ENCODE measurements around the gene DEPDC7.

The DEPDC7 gene

DNA sequence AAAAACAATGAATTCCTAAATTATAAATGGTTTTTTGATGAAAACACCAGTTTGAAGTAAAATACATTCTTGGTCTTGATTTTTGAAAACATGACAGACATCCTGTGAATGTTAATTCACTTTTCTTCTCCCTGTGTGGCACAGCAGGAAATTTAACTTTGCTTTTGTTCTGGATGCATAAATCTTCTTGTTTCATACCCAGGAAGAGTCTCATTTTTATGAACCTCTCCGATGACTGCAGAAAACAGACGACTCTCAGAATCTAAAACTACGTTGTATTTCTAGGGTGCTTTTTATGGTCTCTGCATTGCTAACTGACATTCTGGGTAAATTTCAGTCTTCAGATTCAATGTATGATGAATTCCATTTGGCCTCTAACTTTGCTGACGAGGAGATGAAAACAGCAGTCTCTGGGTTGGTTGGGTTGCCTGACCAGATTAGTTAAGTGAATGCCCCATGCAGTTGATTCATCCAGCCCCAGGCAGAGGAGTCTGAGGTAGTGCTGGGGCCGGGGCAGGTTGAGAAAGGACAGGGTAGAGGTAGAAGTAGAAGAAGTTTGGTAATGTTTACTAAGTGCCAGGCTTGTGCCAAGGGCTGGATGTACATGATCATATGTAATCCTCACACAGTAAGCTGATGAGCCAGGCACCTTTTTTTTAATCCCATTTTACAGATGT is 43.8 kb downstream of the DEPDC7 start:
- DNase-seq (ENCODE audit: low read depth in 2 of 3, low spot score in 2 of 3) = no peak

DNA sequence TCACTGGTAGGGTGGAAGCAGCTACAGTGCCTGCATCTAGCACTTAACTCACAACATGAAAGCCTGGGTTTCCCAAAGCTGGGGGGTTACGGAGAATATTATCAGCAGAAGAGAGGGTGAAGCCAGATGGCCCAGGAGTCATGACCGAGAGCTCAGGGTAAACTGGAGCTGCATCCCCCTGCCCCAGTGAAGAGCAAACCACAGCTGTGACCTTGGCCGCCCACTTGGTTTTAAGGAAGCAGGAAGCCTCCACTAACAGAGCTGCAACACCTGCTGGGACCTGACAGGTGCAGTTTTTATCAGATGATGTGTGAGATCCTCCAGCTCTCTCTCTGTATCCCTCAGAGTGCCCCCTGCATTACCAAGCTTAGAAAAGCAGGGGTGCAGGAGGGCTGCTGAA is 44.6 kb downstream of the DEPDC7 start:
- no peak for DNase-seq (ENCODE audit: low read depth in 2 of 3, low spot score in 2 of 3)

DNA sequence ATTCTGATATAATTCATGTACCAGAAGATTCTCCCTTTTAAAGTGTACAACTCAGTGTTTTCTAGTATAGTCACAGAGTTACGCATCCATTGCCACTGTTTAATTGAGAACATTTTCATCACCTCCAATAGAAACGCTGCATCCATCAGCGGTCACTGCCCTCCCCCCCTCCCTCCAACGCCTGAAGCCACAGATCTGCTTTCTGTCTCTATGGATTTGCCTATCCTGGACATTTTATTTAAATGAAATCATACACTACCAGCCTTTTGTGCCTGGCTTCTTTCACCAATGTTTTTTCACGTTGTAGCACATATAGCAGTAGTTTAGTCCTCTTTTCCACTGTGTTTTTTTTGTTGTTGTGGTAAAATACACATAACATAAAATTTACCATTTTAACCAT is 46.5 kb downstream of the DEPDC7 start:
- DNase-seq (ENCODE audit: low read depth in 2 of 3, low spot score in 2 of 3) = no peak

DNA sequence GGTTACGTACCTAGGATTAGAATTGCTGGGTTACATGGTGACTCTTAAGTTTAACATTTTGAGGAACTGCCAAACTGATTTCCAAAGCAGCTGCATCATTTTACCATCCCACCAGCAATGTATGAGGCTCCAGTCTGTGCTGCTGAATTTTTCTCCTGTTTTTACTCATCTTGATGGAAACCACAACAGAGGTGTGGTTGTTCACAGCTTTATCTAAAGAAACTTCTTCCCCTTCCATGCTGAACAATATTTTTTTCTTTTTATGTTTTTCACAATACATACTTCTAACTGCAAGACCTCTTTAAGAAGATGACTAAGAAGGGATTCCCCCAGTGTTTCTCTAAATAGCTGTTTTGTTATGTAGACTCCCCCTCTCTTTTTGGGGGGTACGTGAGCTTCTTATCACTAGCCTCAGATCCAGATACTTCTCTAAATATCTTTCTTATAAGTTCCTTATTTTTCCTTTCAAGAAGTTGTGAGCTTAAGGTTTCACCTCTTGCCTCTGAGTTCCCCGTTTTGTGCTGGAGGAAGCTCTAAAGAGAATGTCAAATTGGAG is 47.7 kb downstream of the DEPDC7 start:
- DNase-seq (ENCODE audit: low read depth in 2 of 3, low spot score in 2 of 3) = no peak

DNA sequence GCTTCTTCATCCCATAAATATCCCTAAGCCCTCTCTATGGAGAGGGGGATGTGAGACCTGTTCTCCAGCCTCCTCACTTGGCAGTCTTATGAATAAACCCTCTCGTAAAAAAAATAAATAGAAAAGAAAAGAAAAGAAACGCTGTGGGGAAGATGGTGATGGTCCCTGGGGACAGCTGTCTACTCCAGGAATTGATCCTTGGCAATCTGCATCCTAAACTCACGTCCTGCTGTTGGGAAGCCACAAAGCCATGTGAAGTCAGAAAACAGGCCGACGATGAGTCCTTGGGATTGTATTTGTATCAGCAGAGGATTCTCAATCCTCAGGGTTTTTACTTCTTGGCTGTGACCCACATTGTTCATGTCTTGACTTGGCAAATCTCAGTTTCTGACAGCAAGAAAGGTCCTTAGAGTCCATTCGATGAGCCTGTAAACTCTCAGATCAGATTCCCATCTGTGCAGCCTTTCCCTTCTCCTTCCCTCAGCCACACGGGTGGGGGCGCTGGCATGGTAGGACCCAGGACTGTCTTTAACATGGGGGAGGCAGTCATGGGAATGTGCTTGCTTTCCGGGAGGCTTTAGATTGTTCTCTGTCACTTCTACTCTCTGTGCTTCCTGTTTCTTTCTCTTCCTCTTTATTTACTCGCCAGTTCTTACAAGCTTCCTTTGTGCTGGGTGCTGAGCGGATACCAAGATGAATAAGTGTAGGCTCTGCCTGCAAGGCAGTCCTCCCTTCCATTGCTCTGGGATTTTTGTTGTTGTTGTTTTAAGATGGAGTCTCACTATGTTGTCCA is 48.6 kb downstream of the DEPDC7 start:
- DNase-seq (ENCODE audit: low read depth in 2 of 3, low spot score in 2 of 3) = no peak

DNA sequence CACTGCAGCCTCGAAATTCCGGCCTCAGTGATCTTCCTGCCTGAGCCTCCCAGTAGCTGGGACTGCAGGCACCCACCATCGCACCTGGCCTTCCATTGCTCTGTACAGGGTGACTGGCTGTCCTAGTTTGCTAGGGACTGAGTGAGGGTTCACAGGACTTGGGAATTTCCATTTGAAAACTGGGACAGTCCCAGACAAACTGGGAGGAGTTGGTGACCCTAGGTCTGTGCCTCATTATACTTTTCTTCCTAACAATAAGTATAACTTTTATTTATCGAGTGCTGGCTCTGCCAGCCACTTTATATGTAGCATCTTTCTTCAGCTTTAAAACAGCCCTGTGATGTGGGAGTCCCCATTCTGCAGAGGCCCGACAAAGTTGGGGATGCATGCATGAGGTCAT is 49.2 kb downstream of the DEPDC7 start:
- no peak for DNase-seq (ENCODE audit: low read depth in 2 of 3, low spot score in 2 of 3)

DNA sequence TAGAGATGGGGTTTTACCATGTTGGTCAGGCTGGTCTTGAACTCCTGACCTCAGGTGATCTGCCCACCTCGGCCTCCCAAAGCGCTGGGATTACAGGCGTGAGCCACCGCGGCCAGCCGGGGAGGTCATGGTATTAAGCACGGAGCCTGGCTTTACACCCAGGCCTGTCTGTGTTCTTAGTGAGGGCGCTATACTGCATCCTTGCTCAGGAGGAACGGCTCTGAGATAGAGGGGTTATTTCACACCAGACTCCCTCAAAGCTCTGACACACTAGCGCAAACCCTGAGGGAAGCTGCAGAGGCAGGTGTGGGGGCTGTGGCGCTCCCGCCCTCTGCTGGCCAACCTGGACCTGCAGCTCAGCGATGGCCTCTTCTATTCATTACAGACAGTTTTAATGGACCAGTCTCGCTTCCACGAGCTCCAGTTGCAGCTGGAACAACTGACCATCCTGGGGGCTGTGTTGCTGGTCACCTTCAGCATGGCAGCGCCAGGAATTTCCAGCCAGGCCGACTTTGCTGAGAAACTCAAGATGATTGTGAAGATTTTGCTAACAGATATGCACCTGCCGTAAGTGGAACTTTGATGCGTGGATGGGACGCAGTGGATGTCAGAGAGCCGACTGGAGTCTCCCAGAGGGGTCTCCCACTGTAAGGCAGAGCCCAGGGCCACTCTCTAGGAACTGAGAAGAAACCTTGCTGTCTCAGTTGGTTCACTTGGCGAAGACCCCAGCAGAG is 49.9 kb downstream of the DEPDC7 start:
- DNase-seq (ENCODE audit: low read depth in 2 of 3, low spot score in 2 of 3) = peak; percentile 31 to 53 (median 44)

DNA sequence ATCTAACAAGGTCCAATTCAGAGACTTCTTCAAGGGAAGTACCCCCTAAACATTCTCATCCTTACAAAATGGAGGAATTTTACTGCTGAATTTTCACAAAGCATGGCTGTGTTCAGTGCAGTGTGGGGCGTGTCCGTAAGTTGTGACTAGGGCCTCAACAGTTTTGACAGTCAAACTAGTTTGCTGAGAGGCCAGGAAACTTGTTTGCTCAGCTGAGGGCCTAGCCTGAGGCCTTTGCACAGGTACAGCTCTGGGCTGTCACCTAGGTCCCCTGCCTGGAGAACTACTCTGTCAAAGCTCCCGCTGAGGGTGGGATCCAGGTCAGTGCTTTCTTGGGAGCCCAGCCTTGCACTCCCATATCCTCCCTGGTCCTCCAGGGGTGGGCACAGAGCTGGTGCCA is 51.6 kb downstream of the DEPDC7 start:
- DNase-seq (ENCODE audit: low read depth in 2 of 3, low spot score in 2 of 3) = no peak

DNA sequence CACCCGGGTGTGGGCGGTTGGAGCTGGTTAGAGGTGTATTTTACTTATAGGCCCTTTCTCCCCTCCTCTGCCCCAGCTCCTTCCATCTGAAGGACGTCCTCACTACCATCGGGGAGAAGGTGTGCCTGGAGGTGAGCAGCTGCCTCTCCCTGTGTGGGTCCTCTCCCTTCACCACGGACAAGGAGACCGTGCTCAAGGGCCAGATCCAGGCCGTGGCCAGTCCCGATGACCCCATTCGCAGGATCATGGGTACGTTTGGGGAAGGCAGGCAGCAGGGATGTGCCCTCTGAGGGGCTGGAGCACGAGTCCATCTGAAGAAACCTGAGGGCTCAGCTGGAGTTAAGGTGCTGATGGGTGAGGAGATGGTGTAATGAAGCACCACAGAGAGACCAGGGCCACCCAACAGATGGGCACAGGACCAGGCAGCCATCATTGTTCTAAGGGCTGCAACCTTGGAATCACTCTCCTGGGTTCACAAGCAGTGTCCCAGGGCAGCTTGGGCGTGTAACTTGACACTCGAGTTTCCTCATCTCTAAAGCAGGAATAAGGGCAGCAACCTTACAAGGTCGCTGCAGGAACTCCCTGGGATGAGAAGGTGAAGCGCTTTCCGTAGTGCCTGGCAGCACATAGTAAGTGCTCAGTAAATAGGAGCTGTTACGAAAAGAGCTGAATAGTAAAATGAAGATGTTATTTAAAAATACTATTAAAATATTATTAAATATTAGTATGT is 53.1 kb downstream of the DEPDC7 start:
- no peak for DNase-seq (ENCODE audit: low read depth in 2 of 3, low spot score in 2 of 3)

DNA sequence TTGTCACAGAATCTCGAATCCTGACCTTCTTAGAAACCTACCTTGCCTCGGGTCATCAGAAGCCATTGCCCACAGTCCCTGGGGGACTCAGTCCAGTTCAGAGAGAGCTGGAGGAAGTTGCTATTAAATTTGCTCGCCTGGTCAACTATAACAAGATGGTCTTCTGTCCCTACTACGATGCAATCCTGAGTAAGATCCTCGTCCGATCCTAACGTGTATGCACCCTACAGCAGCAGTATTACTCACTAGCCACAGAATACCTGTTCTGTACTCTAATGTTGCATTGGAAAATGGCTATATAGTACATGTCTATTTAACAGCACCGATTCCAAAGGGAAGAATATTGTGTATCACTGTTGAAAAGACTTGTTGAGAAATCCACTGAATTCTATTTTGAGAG is 56.8 kb downstream of the DEPDC7 start:
- no peak for DNase-seq (ENCODE audit: low read depth in 2 of 3, low spot score in 2 of 3)

Measured in activated CD8-positive, alpha-beta memory T cell treated with anti-CD3 and anti-CD28 coated beads for 48 hours (primary cell).